ENCODE measurements around the gene RUNX2.

The RUNX2 gene

GRCh38 chr6:45563041-45563440, 234.9 kb downstream of the RUNX2 start:
- DNase-seq = no peak

- no peak for DNase-seq
These were observed 235.7 kb downstream of the RUNX2 start for GRCh38 chr6:45563844-45564243.

GRCh38 chr6:45566882-45567281, 238.8 kb downstream of the RUNX2 start:
- DNase-seq = no peak

GRCh38 chr6:45567879-45568278, 239.7 kb downstream of the RUNX2 start:
- no peak for DNase-seq

- no peak for DNase-seq
These were observed 240.5 kb downstream of the RUNX2 start for GRCh38 chr6:45568626-45569025.

GRCh38 chr6:45569210-45569945, 241.2 kb downstream of the RUNX2 start:
- no peak for DNase-seq

- DNase-seq = no peak
These were observed 243.0 kb downstream of the RUNX2 start for GRCh38 chr6:45571159-45571558.

- no peak for DNase-seq
These were observed 244.7 kb downstream of the RUNX2 start for GRCh38 chr6:45572833-45573232.

- DNase-seq = no peak
These were observed 245.9 kb downstream of the RUNX2 start for GRCh38 chr6:45574014-45574461.

GRCh38 chr6:45574885-45575284, 246.8 kb downstream of the RUNX2 start:
- no peak for DNase-seq

GRCh38 chr6:45576648-45577624, 248.8 kb downstream of the RUNX2 start:
- DNase-seq = no peak

GRCh38 chr6:45577836-45578504, 249.8 kb downstream of the RUNX2 start:
- DNase-seq = no peak

- no peak for DNase-seq
These were observed 256.0 kb downstream of the RUNX2 start for GRCh38 chr6:45584127-45584526.

GRCh38 chr6:45586216-45587171, 258.4 kb downstream of the RUNX2 start:
- peak; percentile 67 for DNase-seq

- DNase-seq = no peak
These were observed 259.3 kb downstream of the RUNX2 start for GRCh38 chr6:45587229-45588060.

GRCh38 chr6:45589367-45589766, 261.2 kb downstream of the RUNX2 start:
- no peak for DNase-seq

- no peak for DNase-seq
These were observed 262.1 kb downstream of the RUNX2 start for GRCh38 chr6:45590226-45590625.

- no peak for DNase-seq
These were observed 262.6 kb downstream of the RUNX2 start for GRCh38 chr6:45590696-45591184.

GRCh38 chr6:45591306-45591705, 263.2 kb downstream of the RUNX2 start:
- no peak for DNase-seq

- no peak for DNase-seq
These were observed 263.8 kb downstream of the RUNX2 start for GRCh38 chr6:45591890-45592289.

- DNase-seq = no peak
These were observed 264.9 kb downstream of the RUNX2 start for GRCh38 chr6:45592991-45593390.
